ENCODE data around the gene COX7B2. TPM values are rescaled to one million over a fixed set of nuclear protein-coding genes. Genes with fewer than 3 reads are reported as not detected.

Gene COX7B2
- polyA plus RNA-seq, 1 experiment: not detected

DNA sequence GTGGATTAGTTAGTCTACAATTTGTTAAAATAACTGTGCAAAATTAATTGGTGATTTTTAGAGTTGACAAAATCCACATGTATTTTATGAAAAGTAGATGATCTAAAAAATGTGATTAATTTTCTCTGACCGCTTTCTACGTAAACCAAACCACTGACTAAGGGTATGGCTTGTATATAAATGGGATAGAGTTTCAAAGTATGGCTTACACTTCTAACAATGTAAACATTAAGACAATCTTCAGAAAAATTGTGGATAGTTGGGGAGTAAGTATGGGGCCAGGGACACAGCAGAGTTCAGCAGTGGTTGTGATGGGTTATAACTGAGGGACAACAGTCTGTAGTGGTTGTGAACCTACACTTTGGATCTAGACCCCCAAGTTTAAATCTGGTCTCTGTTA lies 44.5 kb upstream of the COX7B2 start:
- no peak for DNase-seq (ENCODE audit: low read depth, low spot score)
- TF ChIP-seq, protein P1, sequence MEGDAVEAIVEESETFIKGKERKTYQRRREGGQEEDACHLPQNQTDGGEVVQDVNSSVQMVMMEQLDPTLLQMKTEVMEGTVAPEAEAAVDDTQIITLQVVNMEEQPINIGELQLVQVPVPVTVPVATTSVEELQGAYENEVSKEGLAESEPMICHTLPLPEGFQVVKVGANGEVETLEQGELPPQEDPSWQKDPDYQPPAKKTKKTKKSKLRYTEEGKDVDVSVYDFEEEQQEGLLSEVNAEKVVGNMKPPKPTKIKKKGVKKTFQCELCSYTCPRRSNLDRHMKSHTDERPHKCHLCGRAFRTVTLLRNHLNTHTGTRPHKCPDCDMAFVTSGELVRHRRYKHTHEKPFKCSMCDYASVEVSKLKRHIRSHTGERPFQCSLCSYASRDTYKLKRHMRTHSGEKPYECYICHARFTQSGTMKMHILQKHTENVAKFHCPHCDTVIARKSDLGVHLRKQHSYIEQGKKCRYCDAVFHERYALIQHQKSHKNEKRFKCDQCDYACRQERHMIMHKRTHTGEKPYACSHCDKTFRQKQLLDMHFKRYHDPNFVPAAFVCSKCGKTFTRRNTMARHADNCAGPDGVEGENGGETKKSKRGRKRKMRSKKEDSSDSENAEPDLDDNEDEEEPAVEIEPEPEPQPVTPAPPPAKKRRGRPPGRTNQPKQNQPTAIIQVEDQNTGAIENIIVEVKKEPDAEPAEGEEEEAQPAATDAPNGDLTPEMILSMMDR (IDR thresholded peaks at IDR 0.05; ENCODE audit: low read depth, low read length): no peak
- CTCF ChIA-PET: interaction anchor here (1.3 to 4.7 kb wide), 2 partner anchors 21 to 430 kb away, joined by 5 to 21 read pairs; no protein-coding TSS in a partner anchor
- H3K27me3 ChIP-seq (ENCODE audit: control insufficient read depth, insufficient read depth, low read length): no peaks in the 10 kb centered on the region
- POLR2A ChIA-PET: no interaction called here
- H3K4me3 ChIP-seq (ENCODE audit: low read depth, low read length): no peak overlapping the region
- no peak overlapping the region for H3K27ac ChIP-seq (ENCODE audit: low read depth, low read length)
- H3K9me3 ChIP-seq (ENCODE audit: control insufficient read depth, insufficient read depth, low read length): no peaks in the 10 kb centered on the region

DNA sequence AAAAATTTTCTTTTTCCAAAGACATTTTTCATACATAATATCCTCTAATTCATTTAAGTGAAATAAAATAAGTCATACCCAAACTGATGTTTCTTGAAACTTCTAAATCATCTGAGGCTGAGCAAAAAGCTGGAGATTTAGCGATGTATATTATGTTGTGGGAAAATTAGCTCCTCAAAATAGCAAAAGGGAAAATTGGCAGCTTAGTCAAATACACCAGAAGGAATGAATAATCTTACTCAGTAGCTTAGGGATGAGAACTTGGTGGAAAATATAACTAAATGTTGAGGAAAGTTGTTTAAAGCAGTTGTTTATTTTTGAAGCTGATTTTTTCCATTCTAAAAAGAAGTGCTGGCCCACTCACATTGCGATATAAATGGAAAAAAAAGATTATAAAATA lies 43.4 kb upstream of the COX7B2 start:
- Histone ChIP-seq H3K4me3 (ENCODE audit: low read depth, low read length) (no peak overlapping the region), H3K27ac (ENCODE audit: low read depth, low read length) (no peak overlapping the region), H3K9me3 (ENCODE audit: control insufficient read depth, insufficient read depth, low read length) (no peaks in the 10 kb centered on the region), H3K27me3 (ENCODE audit: control insufficient read depth, insufficient read depth, low read length) (no peaks in the 10 kb centered on the region)
- no peak for DNase-seq (ENCODE audit: low read depth, low spot score)
- POLR2A ChIA-PET: no interaction called here
- TF ChIP-seq, protein P1 (IDR thresholded peaks at IDR 0.05; ENCODE audit: low read depth, low read length): no peak
- CTCF ChIA-PET: interaction anchor here (1.0 to 4.7 kb wide), 4 partner anchors 20 to 431 kb away, joined by 3 to 21 read pairs (median 4); no protein-coding TSS in a partner anchor

GRCh38 chr4:46950826-46951225 lies 41.8 kb upstream of the COX7B2 start:
- TF ChIP-seq, protein P1 (IDR thresholded peaks at IDR 0.05; ENCODE audit: low read depth, low read length): no peak
- CTCF ChIA-PET: interaction anchor here (0.8 to 4.7 kb wide), 4 partner anchors 13 to 172 kb away, joined by 3 to 21 read pairs (median 4); no protein-coding TSS in a partner anchor
- Histone ChIP-seq H3K4me3 (ENCODE audit: low read depth, low read length) (no peak overlapping the region), H3K27me3 (ENCODE audit: control insufficient read depth, insufficient read depth, low read length) (no peaks in the 10 kb centered on the region), H3K27ac (ENCODE audit: low read depth, low read length) (no peak overlapping the region), H3K9me3 (ENCODE audit: control insufficient read depth, insufficient read depth, low read length) (no peaks in the 10 kb centered on the region)
- no peak for DNase-seq (ENCODE audit: low read depth, low spot score)
- POLR2A ChIA-PET: no interaction called here

GRCh38 chr4:46949822-46950221 lies 40.8 kb upstream of the COX7B2 start:
- Histone ChIP-seq H3K27ac (ENCODE audit: low read depth, low read length) (no peak overlapping the region), H3K27me3 (ENCODE audit: control insufficient read depth, insufficient read depth, low read length) (no peaks in the 10 kb centered on the region), H3K9me3 (ENCODE audit: control insufficient read depth, insufficient read depth, low read length) (no peaks in the 10 kb centered on the region), H3K4me3 (ENCODE audit: low read depth, low read length) (no peak overlapping the region)
- POLR2A ChIA-PET: no interaction called here
- TF ChIP-seq, protein P1 (IDR thresholded peaks at IDR 0.05; ENCODE audit: low read depth, low read length): no peak
- DNase-seq (ENCODE audit: low read depth, low spot score): no peak
- CTCF ChIA-PET: interaction anchor here (0.8 to 4.7 kb wide), 2 partner anchors 17 to 173 kb away, joined by 3 to 21 read pairs; no protein-coding TSS in a partner anchor

DNA sequence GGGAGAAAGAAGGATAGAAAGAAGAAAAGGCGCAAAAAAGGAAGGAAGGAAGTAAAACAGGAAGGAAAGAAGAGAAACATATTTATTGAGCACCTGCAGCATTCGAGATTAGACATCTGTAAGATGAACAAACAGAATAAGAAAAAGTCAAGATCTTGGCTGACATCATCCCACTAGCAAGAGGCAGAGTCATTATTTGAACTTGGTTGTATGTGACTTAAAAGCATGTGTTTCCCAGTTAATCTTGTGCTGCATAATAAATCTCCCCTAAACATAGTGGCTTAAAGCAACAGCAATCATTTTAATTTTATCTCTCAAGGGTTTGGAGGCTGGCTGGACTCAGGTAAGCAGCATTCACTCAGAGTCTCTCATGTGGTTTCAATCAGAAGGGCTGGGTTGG lies 38.5 kb upstream of the COX7B2 start:
- Histone ChIP-seq H3K4me3 (ENCODE audit: low read depth, low read length) (no peak overlapping the region), H3K9me3 (ENCODE audit: control insufficient read depth, insufficient read depth, low read length) (no peaks in the 10 kb centered on the region), H3K27me3 (ENCODE audit: control insufficient read depth, insufficient read depth, low read length) (no peaks in the 10 kb centered on the region), H3K27ac (ENCODE audit: low read depth, low read length) (no peak overlapping the region)
- CTCF ChIA-PET: no interaction called here
- DNase-seq (ENCODE audit: low read depth, low spot score): no peak
- TF ChIP-seq, protein P1 (IDR thresholded peaks at IDR 0.05; ENCODE audit: low read depth, low read length): no peak
- POLR2A ChIA-PET: no interaction called here
